Brain microvascular endothelial cell (primary cell): ENCODE results near the gene FAM163B.
A peak's percentile ranks its signal among the peaks of the same experiment; 100 is the strongest.

Source experiments
- DNase-seq: peaks from one replicate; pipeline ENCODE4 v3.0.0-alpha.2; 2020
- H3K27ac ChIP-seq: fragments of 250-450 bp; sonication (Bioruptor Pico); 2 replicates; pipeline ENCODE4 v1.5.1; 2020; ENCODE audit warnings: mild to moderate bottlenecking, moderate library complexity
- H3K27me3 ChIP-seq: fragments of 250-450 bp; sonication (Bioruptor Pico); replicated peaks from 2 replicates; pipeline ENCODE4 v1.5.1; 2020; ENCODE audit warnings: mild to moderate bottlenecking
- H3K36me3 ChIP-seq: fragments of 250-450 bp; sonication (Bioruptor Pico); replicated peaks from 2 replicates; pipeline ENCODE4 v1.5.1; 2020; ENCODE audit warnings: mild to moderate bottlenecking
- H3K4me3 ChIP-seq: 2 replicates; pipeline ENCODE4 v1.5.1; 2011; ENCODE audit warnings: low read depth, mild to moderate bottlenecking, control low read depth, low read length, moderate library complexity
- in situ Hi-C: cut with HindIII; loops from 2 replicates; pipeline ENCODE4 v1.10.0; 2017; ENCODE audit warnings: low sequenced_read_pairs, low pct_ligation_motif_present
- TF ChIP-seq, protein P1 (sequence below): IDR thresholded peaks from 2 replicates; pipeline ENCODE4 v1.5.1; 2011; ENCODE audit warnings: low read depth, mild to moderate bottlenecking, moderate library complexity, low read length, control low read depth, inconsistent platforms; ENCODE audit errors: missing control alignments

Gene FAM163B

DNA sequence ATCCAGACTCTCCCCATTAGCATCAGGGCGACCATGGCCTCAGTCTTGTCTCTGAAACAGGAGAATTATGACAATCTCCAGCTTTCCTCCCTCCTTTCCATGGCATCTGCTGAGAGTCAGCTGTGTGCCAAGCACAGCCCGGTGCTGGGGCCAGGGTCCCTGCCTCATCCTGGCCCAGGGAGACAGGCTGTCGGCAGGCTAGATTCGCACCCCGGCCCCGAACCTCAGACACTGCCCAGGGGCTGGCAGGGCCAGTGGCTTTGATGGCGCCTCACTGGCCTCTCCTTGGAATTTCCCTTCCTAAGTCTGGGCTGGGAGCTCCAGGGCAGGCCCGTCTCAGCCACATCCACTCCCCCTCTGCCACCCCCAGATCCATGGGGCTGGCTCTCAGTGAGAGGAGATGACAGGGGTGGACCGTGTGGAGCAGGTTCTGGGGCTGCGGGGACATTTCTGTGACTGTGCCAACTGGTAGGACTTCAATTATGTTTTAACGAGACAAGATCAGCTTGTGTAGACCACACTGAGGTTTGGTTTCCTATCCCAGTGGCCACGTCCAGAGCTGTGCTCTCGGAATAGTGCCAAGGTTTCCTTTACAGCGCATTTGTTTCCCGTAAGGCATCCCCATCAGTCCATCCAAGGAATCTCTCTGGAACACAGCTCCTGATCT lies 15.5 kb downstream of the FAM163B start:
- TF ChIP-seq, protein P1, sequence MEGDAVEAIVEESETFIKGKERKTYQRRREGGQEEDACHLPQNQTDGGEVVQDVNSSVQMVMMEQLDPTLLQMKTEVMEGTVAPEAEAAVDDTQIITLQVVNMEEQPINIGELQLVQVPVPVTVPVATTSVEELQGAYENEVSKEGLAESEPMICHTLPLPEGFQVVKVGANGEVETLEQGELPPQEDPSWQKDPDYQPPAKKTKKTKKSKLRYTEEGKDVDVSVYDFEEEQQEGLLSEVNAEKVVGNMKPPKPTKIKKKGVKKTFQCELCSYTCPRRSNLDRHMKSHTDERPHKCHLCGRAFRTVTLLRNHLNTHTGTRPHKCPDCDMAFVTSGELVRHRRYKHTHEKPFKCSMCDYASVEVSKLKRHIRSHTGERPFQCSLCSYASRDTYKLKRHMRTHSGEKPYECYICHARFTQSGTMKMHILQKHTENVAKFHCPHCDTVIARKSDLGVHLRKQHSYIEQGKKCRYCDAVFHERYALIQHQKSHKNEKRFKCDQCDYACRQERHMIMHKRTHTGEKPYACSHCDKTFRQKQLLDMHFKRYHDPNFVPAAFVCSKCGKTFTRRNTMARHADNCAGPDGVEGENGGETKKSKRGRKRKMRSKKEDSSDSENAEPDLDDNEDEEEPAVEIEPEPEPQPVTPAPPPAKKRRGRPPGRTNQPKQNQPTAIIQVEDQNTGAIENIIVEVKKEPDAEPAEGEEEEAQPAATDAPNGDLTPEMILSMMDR, result no peak
- H3K36me3 ChIP-seq, result no peaks in the 10 kb centered on the region
- H3K4me3 ChIP-seq, result no peak overlapping the region
- no peaks in the 10 kb centered on the region for H3K27me3 ChIP-seq
- DNase-seq, result no peak
- in situ Hi-C loops, result no loop called here
- H3K27ac ChIP-seq, result no peak overlapping the region

DNA sequence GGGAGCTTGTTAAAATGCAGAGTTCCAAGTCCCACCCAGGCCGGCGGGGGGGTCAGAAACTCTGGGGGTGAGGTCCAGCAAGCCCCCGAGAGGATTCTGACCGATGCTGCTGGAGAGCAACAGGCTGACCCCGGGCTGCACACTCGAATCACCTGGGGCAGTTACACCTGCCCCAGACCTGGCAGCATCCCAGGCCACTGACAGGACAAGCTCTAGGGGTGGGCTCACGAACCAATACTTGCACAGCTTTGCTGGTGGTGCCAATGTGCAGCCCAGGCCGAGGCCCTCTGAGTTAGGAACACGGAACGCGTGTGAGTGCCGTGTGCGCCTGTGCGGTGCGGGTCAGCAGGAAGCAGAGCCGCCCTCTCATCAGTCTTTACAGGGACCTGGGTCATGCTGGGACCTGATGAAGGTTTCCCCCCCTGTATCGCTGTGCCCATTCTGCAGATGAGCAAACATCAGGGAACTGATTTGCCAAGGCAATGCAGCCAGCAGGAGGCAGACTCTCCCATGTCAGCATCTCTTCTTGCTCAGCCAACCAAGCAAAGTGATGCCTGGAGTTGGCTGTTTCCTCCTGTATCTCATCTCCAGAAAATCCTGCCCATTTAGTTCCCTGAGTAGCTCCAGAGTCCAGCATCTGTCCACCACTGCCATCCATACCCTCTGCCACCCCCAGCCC lies 16.3 kb downstream of the FAM163B start:
- no peaks in the 10 kb centered on the region for H3K27me3 ChIP-seq
- no peaks in the 10 kb centered on the region for H3K36me3 ChIP-seq
- H3K27ac ChIP-seq, result no peak overlapping the region
- no peak for DNase-seq
- no peak overlapping the region for H3K4me3 ChIP-seq
- TF ChIP-seq, protein P1, result peak; percentile 53
- in situ Hi-C loops, result no loop called here

DNA sequence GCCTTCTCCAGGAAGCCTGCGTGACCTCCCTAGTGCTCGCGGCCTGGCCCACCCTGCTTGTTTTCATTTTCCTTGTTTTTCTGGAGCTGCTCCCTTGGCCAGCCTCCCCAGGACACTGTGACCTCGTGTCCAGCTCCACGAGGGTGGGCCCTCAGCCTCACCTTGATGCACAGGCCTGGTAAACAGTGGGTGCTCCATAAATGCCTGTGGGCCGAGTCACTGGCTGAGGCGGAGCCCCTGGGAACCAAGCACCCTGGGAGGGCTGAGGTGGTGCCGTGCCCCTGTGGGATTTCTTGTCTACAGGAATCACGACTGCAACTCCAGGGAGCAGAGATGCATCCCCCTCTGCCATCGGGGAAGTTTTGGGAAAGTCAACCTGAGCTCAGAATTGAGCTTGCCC lies 17.2 kb downstream of the FAM163B start:
- Histone ChIP-seq H3K36me3 (no peaks in the 10 kb centered on the region), H3K4me3 (no peak overlapping the region), H3K27ac (no peak overlapping the region), H3K27me3 (peaks cover 2% of the 10 kb centered on the region)
- in situ Hi-C loops, result no loop called here
- TF ChIP-seq, protein P1, result no peak
- DNase-seq, result no peak

DNA sequence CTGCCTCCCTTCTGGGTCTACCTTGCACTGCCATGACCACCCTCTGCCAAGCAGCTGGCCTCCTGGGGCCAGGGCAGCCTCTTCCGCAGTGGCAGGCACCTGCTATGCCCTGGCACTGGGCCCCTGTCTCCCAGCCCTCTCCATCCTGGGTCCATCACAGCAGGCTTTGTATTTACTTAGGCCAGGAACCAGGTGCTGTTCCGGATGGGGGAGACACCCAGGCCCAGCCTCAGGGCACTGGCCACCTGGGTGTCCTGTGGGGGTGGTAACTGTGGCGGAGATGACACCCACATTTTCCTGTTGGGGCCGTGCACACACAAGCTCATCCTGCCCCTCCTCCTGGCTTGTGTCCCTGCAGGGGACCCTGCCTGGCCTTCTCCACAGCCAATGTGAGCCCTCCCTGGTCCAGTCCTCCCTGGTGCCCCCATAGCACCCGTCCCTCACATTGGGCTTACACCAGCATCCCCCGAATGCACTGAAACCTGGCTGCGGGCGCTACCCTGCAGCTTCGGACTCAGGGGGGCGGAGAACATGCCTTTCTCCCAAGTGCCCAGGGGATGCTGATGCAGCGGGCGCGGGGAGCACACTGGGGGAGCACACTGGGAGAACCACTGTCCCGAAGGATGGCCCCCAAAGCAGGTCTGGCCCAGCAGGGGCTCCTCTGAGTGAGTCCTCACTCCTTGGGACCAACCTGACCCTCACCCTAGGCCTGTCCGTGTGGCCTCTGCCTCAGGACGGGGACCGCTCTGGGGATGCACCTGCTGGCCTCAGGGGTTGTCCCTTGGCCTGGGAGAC lies 17.9 kb downstream of the FAM163B start:
- TF ChIP-seq, protein P1, result no peak
- DNase-seq, result no peak
- Histone ChIP-seq H3K36me3 (no peaks in the 10 kb centered on the region), H3K27me3 (peaks cover 8% of the 10 kb centered on the region), H3K27ac (no peak overlapping the region), H3K4me3 (no peak overlapping the region)
- in situ Hi-C loops, result no loop called here

DNA sequence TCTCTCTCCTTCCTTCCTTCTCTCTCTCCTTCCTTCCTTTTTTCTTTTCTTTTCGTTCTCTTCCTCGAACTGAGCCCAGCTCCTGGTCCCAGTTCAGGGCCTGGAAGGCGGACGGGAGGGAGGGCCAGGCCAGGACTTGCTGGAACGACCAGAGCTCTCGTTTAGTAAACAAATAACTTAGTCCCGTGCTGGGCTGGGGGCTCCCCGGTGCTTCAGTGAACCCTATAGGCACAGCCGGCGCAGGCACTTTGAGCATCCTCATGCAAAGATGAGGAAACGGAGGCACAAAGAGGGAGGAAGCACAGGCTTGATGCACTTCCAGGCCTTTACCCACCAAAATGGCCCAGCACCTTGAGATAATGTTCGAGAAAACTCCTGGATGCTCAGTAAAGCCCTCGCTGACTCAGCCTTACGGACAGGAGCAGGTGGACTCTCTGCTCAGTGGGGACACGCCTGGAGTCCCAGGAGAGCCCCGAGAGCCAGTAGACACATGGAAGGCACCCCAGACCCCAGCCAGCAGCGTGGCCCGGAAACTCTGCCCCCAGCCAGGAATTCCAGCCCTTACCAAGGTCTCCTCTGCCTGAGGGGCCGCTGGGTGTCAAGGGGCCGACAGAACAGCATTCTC lies 18.8 kb downstream of the FAM163B start:
- TF ChIP-seq, protein P1, result no peak
- H3K36me3 ChIP-seq, result no peaks in the 10 kb centered on the region
- no peak for DNase-seq
- in situ Hi-C loops, result no loop called here
- H3K4me3 ChIP-seq, result no peak overlapping the region
- peaks cover 17% of the 10 kb centered on the region for H3K27me3 ChIP-seq
- no peak overlapping the region for H3K27ac ChIP-seq
